A549 treated with Hydrocortisone at 1 μM for 4 hours (cell line): ENCODE data around the gene BEX5. TPM values are rescaled to one million over a fixed set of nuclear protein-coding genes. Genes with fewer than 3 reads are reported as not detected.

Experiments used
- total RNA-seq: library from RNA; stranded (reverse); fragments of 200-300 nt; extraction: Qiagen RNA extraction; gene quantifications from 5 replicates; pipeline ENCODE4 v1.2.3, GENCODE V29; 2022

Gene BEX5
- not detected in 5 replicates for total RNA-seq

DNA sequence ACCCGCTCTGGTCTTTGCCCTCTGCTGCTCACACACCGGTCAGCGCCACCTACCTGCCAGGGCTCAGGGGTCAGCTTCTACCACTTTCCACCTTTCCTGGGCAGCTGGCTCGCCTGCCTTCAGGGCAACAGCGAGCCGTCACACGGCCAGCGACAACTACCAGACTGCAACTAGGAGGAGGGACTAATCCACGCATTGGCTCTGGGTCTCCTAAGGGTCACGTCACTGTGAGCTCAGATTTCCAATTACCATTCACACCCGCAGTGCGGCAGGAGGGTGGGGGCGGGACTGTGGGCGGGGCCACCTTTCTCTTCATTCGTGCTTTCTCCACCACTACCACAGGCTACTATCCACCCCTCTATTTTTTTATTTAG lies at the start of gene BEX5:
TSS of gene BEX5 (minus strand) at position 172 of the 374 bp plus-strand sequence. CDS start 1,712 bp downstream, outside the sequence.

DNA sequence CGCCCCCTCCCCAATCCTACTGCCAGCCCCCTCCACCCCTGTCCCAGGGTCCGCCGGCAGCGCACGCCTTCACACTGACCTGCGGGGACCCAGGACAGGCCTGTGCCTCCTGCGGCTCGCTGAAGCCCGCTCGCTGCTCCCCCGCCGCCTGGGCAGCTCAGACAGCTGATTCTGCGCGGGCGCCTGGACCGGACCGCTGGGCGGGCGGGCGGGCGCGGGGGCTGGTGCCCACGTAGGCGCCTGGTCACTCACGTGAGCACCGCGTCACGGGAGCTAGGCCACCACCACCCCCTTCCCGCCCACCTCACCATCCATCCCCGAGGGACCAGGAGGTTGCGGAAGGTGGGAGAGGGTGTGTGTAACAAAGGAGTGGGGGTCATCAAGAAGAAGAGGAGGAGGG lies 13.5 kb downstream of the BEX5 start, which contains the start of gene TCEAL6:
TSS of gene TCEAL6 (minus strand) at position 208 of the 400 bp plus-strand sequence.

DNA sequence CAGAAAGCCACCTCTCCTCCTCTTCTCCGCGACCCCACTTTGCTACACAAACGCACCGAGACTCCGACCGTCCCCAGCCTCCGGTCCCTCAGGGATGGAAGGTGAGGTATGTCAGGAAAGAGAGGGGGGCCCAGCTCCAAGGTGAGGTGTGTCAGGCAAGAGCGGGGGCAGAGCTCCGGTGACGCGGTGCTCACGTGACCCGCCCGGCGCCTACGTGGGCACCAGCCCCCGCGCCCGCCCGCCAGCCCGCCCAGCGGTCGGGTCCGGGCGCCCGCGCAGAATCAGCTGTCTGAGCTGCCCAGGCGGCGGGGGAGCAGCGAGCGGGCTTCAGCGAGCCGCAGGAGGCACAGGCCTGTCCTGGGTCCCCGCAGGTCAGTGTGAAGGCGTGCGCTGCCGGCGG lies 30.3 kb downstream of the BEX5 start, which contains the start of gene TCEAL2:
TSS of gene TCEAL2 (plus strand) at position 244 of the 400 bp plus-strand sequence. CDS start 1,152 bp downstream, outside the sequence.

Other genes with a start within 250 kb of the BEX5 start
- 0.03 to 0.07 TPM (median 0.06 TPM) in 3 of 5 replicates, not detected in the others for gene ZMAT1, start 223.9 kb downstream of the BEX5 start, total RNA-seq
- gene TCEAL2, start 30.3 kb downstream of the BEX5 start, total RNA-seq = not detected in 5 replicates
- gene TCEAL6, start 13.5 kb downstream of the BEX5 start, total RNA-seq = not detected in 5 replicates
- not detected in 5 replicates for gene TCP11X1, start 59.3 kb upstream of the BEX5 start, total RNA-seq
- gene NXF2, start 91.2 kb upstream of the BEX5 start, total RNA-seq = not detected in 5 replicates